Lung (tissue), 12 donors: ENCODE data around the gene RADIL. TPM values are rescaled to one million over a fixed set of nuclear protein-coding genes. Genes with fewer than 3 reads are reported as not detected.

ENCODE experiments used
- ATAC-seq: fragments of 200-7000 bp; cut with Tn5 transposase; one replicate; pipeline ENCODE4 v1.9.1; 2020; ENCODE audit warnings: moderate number of reproducible peaks; ENCODE audit not compliant: insufficient read depth, low FRiP score
- DNase-seq, 3 donors: peaks; one replicate each; pipeline ENCODE4 v3.0.0-alpha.2; 2013 to 2017
- H3K27ac ChIP-seq, 2 donors: one replicate each; pipeline ENCODE4 v1.5.1; 2013; ENCODE audit warnings: mild to moderate bottlenecking in 2 of 2, moderate library complexity in 2 of 2, control low read depth in 1 of 2, inconsistent platforms in 1 of 2, low read depth in 1 of 2, low read length in 1 of 2
- H3K27me3 ChIP-seq, 3 donors: one replicate each; pipeline ENCODE4 v1.5.1; 2013; ENCODE audit warnings: low read length in 2 of 3; ENCODE audit not compliant: control insufficient read depth in 3 of 3, insufficient read depth in 3 of 3
- H3K36me3 ChIP-seq, 4 donors: one replicate each; pipeline ENCODE4 v1.5.1; 2013; ENCODE audit warnings: low read length in 4 of 4, mild to moderate bottlenecking in 1 of 4, moderate library complexity in 1 of 4; ENCODE audit not compliant: control insufficient read depth in 4 of 4, insufficient read depth in 4 of 4
- H3K4me1 ChIP-seq, 5 donors: one replicate each; pipeline ENCODE4 v1.5.1; 2013; ENCODE audit warnings: low read length in 5 of 5, mild to moderate bottlenecking in 2 of 5, moderate library complexity in 1 of 5; ENCODE audit not compliant: control insufficient read depth in 5 of 5, insufficient read depth in 5 of 5
- H3K4me3 ChIP-seq: one replicate; pipeline ENCODE4 v1.5.1; 2013; ENCODE audit warnings: mild to moderate bottlenecking, control low read depth, moderate library complexity
- H3K9ac ChIP-seq, 2 donors: one replicate each; pipeline ENCODE4 v1.5.1; 2013; ENCODE audit warnings: low read length in 2 of 2, control low read depth in 1 of 2; ENCODE audit not compliant: insufficient read depth in 1 of 2
- H3K9me3 ChIP-seq, 4 donors: one replicate each; pipeline ENCODE4 v1.5.1; 2013; ENCODE audit warnings: low read length in 3 of 4, mild to moderate bottlenecking in 1 of 4, moderate library complexity in 1 of 4; ENCODE audit not compliant: control insufficient read depth in 4 of 4, insufficient read depth in 3 of 4
- WGBS, 2 donors: extraction: QIAGEN DNeasy Blood & Tissue Kit; methylation state at CpG; one replicate each; pipeline ENCODE4 v1.1.7; 2013; 5-methylcytosine and 5-hydroxymethylcytosine counted together
- polyA plus RNA-seq, 2 donors: library from polyadenylated mRNA; stranded (reverse); fragments of 200-250 nt; gene quantifications; one replicate each; pipeline ENCODE4 v1.2.1, GENCODE V29; 2013
- total RNA-seq, 2 donors: library from RNA; depleted of rRNA in 1 of 2; stranded (reverse); fragments of >200 nt in 1 of 2; gene quantifications; one replicate each; pipeline ENCODE4 v1.2.1, GENCODE V29; 2014 to 2021
- TF ChIP-seq, protein P1 (sequence below): IDR thresholded peaks from 2 replicates; pipeline ENCODE4 v1.5.1; 2012; ENCODE audit warnings: mild to moderate bottlenecking; ENCODE audit errors: control extremely low read depth, extremely low read depth
- donor health status: control.
- donor health status: control.
- donor health status: Bipolar disorder and iron deficiency.
- donor health status: healthy.
- donor health status: DM: yes; HTN: yes; CAD: no.

Gene RADIL
- total and polyA plus RNA-seq, 4 donors: 3.7 to 9.3 (median 6.3) TPM

DNA sequence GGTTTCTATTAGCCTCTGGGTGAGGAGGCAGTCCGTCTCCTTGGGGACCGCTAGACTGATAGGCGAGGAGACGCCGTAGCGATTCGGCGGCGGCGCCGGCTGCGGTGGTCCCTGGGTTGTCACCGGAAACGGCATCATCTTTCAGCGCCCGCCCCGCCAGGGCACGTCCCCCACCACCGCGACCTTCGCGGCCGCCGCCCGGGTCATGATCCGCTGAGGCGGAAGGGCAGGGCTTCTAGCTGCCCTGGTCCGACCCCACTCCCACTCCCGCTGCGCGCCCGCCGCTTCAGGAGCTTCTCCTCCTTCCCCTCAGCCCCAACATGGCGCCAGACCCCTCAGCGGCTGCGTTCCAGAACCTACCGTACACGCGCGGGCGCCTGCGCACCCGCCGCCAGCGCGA, 21.8 kb downstream of the RADIL start, which contains the start of gene PAPOLB:
Gene PAPOLB (minus strand): TSS at position 358 of the 400 bp plus-strand sequence. CDS start 220 bp downstream, at position 138.
- no peak for ATAC-seq

DNA sequence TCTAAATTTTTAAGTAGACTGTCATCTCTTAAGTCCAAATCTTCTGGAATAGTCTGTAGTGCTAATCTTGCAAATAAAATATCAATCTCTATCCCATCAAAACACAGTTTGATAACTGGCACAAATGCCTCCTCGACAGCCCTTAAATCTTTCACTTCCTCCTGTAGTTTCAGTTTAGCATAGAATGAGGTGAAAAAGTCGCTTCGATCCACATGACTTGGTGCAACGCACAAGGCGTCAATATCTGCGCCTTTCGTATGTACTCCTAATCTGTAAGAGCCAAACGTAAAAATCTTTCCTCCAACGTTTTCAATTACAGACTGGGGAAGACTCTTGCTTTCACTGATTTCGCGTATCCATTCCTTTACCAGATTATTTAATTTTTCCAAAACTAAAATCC, 22.3 kb downstream of the RADIL start:
- Histone ChIP-seq H3K4me3 (no peak overlapping the region), H3K27ac (no peak overlapping the region), H3K4me1 (peaks cover 0 to 4% (median 0%) of the 10 kb centered on the region in 5 donors), H3K27me3 (no peaks in the 10 kb centered on the region), H3K36me3 (peaks cover 0 to 2% (median 0%) of the 10 kb centered on the region in 4 donors), H3K9me3 (peaks cover 0 to 11% (median 4%) of the 10 kb centered on the region in 4 donors), H3K9ac (no peak overlapping the region)
- 84 to 89% methylated on average over 11 of the region's 11 CpGs for WGBS, 2 donors
- TF ChIP-seq, protein P1, sequence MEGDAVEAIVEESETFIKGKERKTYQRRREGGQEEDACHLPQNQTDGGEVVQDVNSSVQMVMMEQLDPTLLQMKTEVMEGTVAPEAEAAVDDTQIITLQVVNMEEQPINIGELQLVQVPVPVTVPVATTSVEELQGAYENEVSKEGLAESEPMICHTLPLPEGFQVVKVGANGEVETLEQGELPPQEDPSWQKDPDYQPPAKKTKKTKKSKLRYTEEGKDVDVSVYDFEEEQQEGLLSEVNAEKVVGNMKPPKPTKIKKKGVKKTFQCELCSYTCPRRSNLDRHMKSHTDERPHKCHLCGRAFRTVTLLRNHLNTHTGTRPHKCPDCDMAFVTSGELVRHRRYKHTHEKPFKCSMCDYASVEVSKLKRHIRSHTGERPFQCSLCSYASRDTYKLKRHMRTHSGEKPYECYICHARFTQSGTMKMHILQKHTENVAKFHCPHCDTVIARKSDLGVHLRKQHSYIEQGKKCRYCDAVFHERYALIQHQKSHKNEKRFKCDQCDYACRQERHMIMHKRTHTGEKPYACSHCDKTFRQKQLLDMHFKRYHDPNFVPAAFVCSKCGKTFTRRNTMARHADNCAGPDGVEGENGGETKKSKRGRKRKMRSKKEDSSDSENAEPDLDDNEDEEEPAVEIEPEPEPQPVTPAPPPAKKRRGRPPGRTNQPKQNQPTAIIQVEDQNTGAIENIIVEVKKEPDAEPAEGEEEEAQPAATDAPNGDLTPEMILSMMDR: no peak
- DNase-seq (no peak), ATAC-seq (no peak)

More for the DNA sequence above, 21.8 kb downstream of the RADIL start, which contains the start of gene PAPOLB:
- peak within 1 kb of the TSS; percentile 47 for H3K4me3 ChIP-seq
- H3K36me3 ChIP-seq: peaks cover 0 to 2% (median 0%) of the 10 kb centered on the region in 4 donors
- peaks cover 0 to 11% (median 4%) of the 10 kb centered on the region in 4 donors for H3K9me3 ChIP-seq
- TF ChIP-seq, protein P1: no peak
- peak within 1 kb of the TSS in 1 of 2 donors; percentile 40 for H3K27ac ChIP-seq
- DNase-seq: peak in 1 of 3 donors; percentile 14
- H3K9ac ChIP-seq: no peak within 1 kb of the TSS
- 19 to 25% methylated on average over 39 to 46 of the region's 46 CpGs for WGBS, 2 donors
- no peaks in the 10 kb centered on the region for H3K4me1 ChIP-seq
- no peaks in the 10 kb centered on the region for H3K27me3 ChIP-seq

DNA sequence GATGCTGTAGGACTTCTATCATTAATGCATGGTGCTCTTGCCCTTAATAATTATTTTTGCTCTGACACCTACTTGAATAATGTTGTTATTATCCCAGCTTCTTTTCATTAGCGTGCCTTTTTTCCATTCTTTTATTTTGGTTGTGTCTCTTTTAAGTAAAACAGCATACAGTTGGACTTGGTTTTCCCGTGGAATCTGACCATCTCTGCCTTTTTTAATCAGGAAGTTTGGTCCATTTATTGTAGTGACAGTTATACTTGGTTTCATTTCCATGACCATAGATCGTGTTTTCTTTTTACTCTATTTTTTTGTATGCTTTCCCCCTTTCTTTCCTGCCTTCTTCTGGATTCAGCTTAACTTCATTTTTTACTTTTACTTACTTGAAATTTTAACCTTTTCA, 26.3 kb downstream of the RADIL start:
- 50 to 54% methylated on average over 3 of the region's 3 CpGs for WGBS, 2 donors
- ATAC-seq: no peak

More for the DNA sequence above, 26.3 kb downstream of the RADIL start:
- H3K9ac ChIP-seq: no peak overlapping the region
- H3K27me3 ChIP-seq: no peaks in the 10 kb centered on the region
- peaks cover 0 to 2% (median 0%) of the 10 kb centered on the region in 4 donors for H3K36me3 ChIP-seq
- no peak overlapping the region for H3K4me3 ChIP-seq
- H3K9me3 ChIP-seq: peaks cover 0 to 7% (median 1%) of the 10 kb centered on the region in 4 donors
- TF ChIP-seq, protein P1: no peak
- DNase-seq: no peak
- H3K4me1 ChIP-seq: peaks cover 0 to 5% (median 2%) of the 10 kb centered on the region in 5 donors
- H3K27ac ChIP-seq: no peak overlapping the region
